GM18519 (cell line): ENCODE results near the gene TSC22D3.

Experiments
- ATAC-seq: cut with Tn5 transposase; IDR thresholded peaks from one replicate; pipeline ENCODE4 v1.9.1; 2021; ENCODE audit warnings: mild to moderate bottlenecking, moderate library complexity; ENCODE audit not compliant: unreplicated experiment, low FRiP score

The TSC22D3 gene

DNA sequence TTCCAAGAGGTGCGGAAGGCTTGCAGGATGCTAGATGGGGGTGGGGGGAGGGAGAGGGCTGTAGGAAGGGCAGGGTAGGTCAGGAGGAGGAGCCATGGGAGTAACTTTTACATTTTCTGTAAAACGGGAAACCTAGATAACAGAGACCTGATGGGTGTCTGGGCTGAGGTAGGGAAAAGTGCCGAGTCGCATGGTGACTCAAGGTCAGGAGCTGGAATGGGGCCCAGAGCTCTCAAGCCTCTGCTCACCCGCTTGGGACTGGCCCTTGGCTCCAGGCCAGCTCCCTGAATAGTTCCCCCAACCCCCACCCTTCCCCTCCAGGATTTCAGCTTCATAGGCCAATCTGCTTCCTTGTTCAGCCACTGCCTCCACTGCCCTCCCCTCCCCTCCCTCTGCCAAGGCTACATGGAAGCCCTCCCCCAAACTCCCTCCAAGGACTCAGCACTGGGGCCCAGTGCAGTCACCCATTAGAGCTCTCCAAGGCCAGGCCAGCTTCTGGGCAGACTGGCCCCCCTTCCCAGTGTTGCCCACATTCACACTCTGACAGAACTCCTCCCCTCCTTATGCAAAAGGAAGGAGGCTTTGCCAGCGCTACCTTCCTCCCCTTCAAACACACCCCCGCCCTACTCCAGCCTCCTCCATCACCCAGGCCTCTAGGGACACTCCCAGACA is 43.6 kb downstream of the TSC22D3 start:
- ATAC-seq: no peak

DNA sequence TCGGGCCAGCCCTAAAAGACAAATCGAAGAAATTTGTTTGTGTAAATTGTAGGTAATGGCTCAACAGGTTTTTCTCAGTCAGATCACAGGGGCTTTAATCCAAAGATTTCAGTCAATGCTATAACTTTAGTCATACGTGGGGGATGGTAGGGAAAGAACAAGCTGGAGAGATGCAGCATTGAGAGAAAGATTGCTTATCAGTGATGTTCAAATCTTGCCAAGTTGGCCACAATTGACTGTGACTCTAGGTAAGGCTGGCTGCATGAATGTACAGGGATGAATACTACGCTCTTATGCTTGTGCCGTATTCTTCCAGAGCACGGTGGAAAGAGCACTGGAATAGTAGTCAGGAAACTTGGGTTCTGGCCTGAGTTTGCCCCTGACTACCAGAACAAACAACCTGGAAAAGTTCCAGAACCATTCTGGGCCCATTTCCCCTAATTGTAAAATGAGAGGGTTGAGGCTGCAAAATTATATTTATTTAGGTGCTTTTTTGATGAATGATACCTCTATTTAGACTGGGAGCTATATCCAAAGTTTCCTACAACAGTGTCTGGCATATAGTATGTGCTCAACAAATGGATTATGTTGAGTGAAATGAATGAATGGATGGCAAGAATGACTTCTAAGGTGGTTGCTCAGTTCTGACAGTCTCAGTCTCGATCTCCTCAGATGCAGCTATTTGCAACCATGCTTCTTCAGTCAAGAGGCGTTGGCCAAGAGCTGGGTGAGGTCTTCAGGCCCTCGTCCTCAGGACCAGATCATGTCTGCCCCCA is 44.4 kb downstream of the TSC22D3 start:
- ATAC-seq: no peak

DNA sequence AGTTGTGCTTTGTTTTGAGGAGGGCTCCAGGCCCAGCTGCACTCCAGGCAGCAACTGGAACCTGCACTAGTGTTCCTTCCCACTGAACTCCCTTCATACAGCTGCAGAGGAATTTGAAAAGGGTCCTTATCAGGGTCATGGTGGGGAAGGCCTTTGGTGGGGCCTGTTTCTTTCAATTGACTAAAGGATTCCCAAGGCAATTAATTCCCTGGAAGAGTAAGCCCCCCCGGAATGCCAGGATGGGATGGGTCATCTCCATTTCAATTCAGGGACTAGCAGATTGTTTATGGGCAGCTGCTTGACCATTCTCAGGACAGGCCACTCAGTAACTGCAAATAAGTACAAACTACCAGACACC is 45.3 kb downstream of the TSC22D3 start:
- ATAC-seq: no peak

DNA sequence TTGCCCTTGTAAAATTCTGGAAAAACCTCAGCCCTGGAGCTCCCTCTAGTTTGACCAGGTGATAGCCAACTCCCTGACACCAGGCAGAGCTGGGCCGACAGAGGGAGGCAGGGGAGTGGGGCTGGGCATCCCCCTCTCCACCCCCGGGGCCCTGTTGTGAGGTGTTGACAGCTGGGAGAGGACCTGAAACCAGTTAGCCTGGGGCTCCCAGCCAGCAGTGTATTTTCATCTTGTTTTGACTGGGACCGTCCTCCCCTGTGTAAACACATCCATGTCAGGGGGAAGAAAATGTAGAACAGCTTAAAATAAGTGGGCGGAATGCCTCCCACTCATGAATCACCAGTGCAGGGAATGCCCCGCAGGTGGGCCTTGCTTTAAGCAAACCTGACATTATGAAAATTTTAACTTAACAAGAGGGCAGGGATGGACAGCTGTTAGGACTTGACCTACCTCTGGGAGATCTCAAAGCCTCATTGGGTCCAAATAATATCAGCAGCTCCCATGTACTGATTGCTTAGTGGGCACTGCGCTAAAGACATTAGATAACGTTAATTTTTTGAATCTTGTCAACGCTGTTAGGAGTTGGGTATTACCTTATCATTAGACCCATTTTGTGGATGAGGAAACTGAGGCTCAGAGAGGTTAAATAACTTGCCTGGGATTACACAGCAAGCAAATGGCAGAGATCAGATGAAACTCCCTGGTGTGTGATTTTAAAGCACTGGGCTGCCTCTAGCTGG is 45.9 kb downstream of the TSC22D3 start:
- ATAC-seq: no peak

DNA sequence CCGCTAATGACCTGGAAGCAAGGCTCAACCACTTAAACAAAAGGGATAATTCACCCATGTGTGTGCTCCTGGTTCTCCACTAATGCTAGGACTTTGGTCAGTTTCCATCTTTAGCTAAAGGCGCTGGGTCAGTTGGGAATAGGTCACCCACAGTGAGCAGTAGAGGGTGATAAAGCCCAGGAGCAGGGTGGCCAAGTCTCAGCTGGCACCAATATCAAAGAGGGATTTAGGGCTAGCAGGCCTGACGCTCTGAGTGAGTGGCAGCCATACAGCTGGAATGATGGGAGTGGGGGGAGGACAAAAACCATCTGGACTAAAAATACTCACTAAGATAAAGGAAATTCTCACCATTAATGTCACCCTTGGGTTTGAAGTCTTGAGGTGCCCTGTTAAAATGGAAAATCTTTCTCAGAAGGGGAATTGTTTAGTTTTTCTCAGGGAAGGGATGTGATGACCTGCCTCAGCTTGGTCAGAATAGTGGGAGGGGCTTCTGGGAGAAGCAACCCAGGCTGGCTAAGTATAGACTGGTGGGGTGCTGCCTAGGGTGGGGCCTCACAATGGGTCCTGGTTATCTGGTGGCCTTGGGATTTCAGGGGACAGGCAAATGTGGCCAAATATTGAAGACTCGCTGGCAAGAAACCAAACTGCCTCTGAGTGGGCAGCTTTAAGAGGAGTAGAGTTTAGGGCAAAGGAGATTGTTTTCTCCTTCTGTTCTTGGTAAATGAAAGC is 47.1 kb downstream of the TSC22D3 start:
- no peak for ATAC-seq

DNA sequence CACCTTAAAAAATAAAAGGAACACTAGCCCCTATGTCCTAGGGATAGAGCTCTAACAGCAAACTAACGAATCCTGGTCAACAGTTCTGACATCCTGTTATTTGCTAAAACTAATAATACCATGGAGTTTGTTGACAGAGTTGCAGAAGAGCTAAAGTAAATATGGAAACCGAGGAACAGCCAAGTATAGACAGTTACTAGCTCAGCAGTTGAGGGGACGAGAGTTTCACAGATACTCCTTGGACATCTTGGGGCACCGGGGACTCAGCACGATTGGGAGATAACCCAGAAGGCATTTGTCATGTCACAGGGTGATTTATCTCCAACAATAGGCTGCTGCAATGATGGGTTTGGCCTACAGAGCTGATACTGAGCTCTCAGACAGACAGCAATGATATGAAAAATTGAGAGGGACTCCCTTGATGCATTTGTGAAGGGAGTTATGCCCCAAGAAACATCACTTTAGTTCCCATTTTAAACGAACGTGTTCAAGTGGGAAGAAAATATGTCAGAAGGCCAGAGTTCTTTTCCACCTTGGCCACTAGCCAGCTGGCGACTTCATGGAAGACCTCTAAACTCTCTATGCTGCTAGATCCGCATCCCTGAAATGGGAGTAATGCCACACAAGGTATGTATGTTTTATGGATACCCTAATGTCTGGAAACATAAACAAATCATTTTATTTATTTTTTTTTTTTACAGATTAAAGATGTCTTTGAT is 48.6 kb downstream of the TSC22D3 start:
- ATAC-seq: no peak

DNA sequence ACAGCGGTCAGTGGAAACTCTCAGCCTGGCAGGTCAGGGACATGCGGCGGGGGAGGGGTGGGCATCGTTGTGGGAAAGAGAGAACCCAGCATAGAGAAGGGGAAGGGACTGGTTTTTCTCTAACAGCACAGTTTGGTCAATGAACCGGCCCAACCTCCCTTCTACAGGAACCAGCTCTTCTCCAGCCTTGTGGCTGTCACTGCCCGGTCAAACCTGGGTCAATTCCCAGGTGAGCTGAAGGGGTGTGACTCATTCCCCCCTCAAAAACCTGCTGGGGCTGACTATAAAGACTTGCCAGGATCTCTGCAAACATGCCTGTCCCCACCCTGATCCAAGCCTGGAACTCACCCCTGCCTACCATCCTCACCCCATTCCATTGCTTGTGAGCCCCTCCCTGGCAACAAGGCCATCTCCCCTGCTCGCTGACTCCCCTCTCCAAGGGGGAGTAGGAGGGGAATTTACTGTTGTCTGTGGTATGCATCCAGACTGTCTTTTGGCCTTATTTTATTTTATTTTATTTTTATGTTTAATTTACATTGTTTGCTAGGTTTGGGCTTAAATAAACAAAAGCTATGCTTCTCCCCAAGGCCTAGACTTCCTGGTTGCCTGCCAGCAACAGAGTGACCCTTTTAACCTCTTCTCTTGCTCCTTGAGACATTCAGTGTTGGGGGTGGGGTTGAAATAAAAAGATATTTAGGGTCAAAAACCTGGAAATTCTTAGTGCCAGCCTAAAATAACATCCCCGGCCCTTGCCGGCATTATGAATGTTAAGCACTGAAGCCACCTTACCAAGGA is 49.6 kb downstream of the TSC22D3 start:
- ATAC-seq: no peak

DNA sequence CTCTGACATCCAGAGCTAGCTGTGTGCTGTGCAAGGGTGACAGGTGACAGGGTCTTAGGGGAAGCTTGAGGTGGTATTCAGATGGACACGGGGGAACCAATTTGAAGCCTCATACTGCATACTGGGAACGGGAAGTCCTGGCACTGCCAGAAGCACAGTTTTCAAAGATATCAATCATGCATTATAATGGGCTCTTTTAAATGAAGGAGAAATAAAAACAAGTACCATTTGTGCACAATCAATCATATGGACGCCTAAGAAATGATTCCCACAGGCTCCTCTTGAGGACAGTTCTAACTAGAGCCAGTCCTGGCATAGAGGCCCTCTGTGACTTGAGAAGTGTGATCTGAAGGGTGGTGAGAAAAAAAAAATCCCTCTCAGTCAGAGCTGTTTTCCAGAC is 50.9 kb downstream of the TSC22D3 start:
- no peak for ATAC-seq

DNA sequence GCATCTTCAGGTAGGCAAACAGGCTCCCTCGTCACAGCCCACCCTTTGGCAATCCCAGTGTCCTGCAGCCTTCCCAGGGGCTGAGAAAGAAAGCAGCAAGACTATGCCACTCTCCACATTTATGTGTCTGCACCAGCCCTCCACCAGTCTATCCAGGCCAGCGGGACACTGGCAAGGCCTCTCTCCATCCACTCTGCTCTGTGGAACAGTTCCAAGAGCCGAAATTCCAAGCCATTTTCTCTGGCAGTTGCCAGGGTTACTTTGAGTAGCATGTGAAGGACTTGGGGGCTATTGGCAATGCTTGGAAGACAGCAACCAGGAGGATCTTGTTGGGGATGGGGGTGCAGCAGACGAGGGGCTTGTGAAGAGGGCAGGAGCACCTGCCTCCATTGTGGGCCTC is 52.1 kb downstream of the TSC22D3 start:
- no peak for ATAC-seq

DNA sequence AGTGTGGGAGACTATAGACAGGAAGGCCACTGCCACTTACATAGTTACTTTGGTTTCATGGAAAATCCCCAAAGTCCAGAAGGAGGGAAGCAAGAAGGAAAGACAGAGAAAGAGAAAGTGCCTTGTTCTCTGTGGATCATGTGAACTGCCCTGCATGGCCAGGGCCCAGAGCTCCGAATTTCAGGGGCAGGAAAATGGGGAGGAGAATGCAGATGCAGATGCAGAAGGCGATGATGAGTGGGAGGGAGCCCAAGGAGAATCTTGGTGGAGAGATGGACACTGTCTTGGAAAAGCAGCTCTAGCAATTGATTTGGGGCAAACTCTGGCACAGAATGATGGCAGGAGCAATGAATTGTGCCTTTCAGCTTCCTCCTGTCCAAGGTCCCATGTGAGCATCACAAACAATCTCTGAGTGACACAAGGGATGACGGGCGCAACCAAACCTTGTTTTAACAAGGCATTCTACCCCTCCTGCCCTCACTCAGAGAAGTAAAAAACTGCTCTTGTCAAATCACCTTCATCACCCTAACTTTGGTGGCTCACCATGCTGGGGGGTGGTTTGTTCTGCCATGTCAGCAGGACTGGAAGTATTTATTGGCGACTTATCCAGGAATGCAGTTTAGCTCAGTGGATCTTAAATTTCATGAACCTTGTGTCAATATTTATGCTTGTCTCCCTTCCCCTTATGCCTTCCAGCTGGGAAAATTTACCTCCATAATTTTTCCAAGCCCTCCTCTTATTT is 53.5 kb downstream of the TSC22D3 start:
- no peak for ATAC-seq

DNA sequence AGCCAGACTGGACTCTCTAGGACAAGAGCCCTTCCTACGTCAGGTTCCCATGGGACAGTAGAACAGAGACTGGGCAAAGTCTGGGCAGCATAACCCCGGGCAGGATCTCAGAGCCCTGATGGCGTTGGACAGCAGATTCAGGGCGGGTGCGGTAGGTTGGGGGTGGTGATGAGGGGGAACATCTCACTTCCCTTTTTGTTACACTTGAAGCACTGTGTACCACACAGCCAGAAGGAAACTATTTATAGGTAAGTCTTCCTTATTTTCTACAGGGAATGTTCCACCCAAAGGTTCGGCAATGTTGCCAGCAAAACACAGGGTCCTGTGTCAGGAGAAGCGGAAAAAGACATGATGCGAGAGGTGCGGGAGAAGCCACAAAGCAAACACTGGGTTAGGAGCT is 54.3 kb downstream of the TSC22D3 start:
- peak; percentile 40 for ATAC-seq

DNA sequence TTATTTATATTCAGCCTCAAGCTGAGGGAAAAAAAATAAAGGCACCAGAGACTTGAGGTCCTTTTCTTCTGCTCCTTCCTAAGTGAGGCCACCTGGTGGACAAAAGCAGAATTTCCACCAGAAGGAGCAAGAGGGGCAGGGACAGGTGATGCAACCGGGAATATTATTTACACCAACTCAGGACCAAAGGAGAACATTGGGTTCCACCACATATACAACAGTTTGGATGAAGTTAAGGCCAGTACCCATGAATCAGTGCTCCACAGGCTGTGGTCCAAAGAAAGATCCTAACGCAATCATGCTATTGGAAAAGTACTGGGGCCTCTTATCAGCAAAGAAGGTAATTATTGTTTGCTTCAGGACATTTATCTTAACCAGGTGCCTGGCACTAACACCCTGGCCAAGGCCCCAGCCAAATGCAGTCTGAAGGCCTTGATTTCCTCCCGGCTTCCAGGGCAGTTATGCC is 57.4 kb downstream of the TSC22D3 start:
- no peak for ATAC-seq

DNA sequence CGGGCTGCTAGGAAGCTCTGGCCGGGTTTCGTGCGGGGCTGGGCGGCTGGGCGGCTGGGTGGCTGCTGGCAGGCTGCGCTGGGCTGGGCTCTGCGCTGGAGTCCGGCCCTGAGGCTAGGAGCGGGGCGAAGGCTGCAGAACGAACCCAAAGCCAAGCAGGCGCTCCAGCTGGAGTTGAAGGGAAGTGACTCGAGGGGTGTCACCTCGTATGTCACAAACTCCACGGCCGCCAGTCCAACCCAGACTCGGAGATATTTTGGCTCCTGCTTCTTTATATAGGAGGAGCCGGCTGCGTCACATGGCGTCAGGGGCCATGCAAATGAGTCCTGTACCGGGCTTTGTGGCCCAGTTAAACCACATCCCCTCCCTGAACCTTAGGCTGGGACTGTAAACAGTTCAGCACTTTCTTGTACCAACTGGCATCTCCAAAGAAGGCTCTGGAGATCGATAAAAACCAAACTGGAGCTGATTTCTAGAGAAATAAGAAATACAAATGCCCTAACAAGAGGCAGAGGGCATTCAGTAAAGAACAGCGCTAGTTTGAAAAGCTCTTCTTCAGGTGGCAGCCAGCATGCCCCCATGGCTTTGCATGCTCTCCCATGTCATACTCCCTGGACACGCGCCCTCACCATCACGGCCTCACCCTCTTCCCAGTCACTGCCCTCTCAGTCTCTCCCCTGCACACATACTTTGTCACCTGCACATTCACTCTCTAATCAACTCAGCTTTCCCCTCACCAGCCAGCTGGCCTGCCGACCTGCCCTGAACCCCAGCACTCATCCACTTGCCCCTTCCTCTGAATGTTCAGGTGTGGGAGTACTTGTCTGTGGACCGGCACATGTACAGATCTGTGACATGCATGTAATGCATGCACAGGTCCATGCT is 58.5 kb downstream of the TSC22D3 start:
- peak; percentile 79 for ATAC-seq

DNA sequence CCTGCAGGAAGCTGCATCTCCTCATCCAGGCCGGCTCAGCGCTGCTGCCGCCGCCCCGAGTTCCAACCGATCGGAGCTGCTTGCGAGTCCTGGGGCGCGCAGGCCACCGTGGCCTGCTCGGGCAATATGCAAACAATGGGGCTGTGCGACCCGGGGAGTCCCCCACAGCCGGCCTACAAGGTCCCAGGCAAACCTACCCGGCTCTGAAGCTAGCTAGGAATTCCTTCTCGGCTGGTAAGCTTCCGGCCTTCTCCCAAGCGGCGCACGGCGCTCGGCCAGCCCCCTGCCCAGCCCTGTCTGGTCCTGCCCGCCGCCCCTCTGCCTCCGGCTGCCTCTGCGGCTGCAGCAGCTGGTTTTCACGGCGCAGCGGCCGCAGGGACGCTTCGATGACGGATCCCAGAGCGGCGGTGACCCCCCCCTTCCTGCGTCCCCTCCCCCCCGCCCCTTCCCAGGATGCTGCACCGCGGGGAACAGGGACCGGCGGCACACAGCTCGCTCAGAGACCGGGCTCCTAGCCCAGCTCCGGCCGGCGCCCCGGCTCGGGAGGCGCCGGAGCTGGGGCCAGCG is 59.4 kb downstream of the TSC22D3 start:
- ATAC-seq: no peak

DNA sequence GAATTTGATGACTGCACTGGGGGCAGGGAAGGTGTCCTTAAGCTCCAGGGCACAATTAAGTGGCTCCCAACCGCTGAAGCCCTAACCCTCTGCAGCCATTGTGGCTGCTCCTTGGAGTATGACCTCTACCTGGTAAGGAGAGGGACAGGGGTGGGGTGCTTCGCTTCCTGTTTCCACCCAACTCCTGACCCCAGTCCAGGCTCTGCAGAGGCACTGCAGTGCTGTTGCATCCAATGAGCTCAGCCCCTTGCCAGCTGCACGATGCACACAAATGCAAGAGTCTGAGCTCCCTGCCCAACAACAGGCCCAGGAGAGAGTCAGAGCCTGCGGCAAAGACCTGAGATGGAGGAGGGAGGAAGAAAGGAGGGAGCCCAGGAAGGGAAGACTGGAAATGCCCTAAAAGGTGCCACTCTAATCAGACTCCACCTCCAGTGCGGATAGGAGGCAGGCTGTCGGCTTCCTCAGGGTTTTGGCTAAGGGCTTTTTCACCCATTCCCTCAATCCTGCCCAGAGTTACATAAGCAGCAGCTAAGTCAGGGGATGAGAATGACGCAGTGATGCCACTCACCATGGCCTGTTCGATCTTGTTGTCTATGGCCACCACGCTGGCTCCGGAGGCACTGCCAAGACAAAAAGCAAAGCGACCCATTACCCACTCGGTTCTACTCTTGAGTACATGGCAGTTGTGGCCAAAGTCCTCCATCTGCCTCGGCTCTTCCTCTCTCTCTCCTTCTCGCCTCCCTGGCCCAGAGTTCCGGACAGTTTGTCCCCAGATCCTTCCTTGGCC is 60.1 kb downstream of the TSC22D3 start:
- no peak for ATAC-seq

DNA sequence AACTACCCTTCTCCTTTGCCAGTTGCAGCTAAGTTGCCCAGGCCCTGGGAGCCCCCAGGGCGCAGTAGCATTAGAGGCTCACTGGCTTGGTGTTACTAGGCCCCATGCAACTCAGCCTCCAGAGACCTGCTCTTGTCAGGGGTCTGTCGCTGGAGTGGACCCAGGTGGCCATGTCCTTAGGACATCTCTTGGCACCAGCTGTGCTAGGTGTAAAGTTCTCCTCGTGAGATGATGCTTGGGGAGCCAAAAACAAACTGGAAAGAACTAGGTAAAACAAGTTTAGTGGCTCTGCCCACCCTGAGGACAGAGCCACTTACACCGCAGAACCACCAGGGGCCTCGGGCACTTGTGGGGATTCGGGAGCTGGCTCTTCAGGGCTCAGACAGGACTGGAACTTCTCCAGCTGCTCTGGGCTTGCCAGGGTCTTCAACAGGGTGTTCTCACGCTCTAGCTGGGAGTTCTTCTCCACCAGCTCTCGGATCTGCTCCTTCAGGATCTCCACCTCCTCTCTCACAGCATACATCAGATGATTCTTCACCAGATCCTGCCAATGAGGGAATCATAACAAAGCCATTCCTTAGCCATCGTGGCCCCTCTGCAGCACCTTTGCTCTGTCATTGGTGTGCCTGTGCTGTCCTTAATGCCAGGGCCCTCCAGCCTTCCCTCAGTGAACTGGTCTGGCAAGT is 61.2 kb downstream of the TSC22D3 start:
- ATAC-seq: no peak
